Activated T-helper 2 cell treated with anti-CD3 and anti-CD28 coated beads, Interferon-gamma antibody, Interleukin-2, Interleukin-4, amounts not matched to agents 10 μg/mL and 5 μg/mL and 100 μg/mL, durations not matched to agents 14 hours and 24 hours and 36 hours (primary cell): ENCODE results near the gene POU4F3. TPM values are rescaled to one million over a fixed set of nuclear protein-coding genes. Genes with fewer than 3 reads are reported as not detected.

Experiments
- DNase-seq: peaks from one replicate; pipeline ENCODE4 v3.0.0; 2021; ENCODE audit warnings: low spot score
- H3K27ac Mint-ChIP-seq: one replicate; pipeline ENCODE4 v1.8.0; 2021; ENCODE audit warnings: mixed read lengths
- H3K27me3 Mint-ChIP-seq: one replicate; pipeline ENCODE4 v1.8.0; 2021; ENCODE audit warnings: low read depth, mixed read lengths
- H3K36me3 Mint-ChIP-seq: one replicate; pipeline ENCODE4 v1.8.0; 2021; ENCODE audit warnings: low read depth, mixed read lengths
- H3K4me1 Mint-ChIP-seq: one replicate; pipeline ENCODE4 v1.8.0; 2021; ENCODE audit warnings: low read depth, mixed read lengths
- H3K4me3 Mint-ChIP-seq: one replicate; pipeline ENCODE4 v1.8.0; 2021; ENCODE audit warnings: low read depth, mild to moderate bottlenecking, moderate library complexity, mixed read lengths
- H3K9me3 Mint-ChIP-seq: one replicate; pipeline ENCODE4 v1.8.0; 2021; ENCODE audit warnings: mixed read lengths
- intact Hi-C: fragments of 100-400 bp; cut with micrococcal nuclease; formaldehyde crosslinking; loops from one replicate; pipeline ENCODE4 v1.15.1; 2023
- total RNA-seq: library from RNA; stranded (reverse); gene quantifications from 2 replicates; pipeline ENCODE4 v1.2.3, GENCODE V29; 2022

The POU4F3 gene
- total RNA-seq, 1 donor from 2014 or later = 0.14 TPM

- peaks cover 82% of the 10 kb centered on the region for H3K27me3 Mint-ChIP-seq
- H3K36me3 Mint-ChIP-seq = no peaks in the 10 kb centered on the region
- H3K27ac Mint-ChIP-seq = no peak overlapping the region
- no peak for DNase-seq
- peaks cover 4% of the 10 kb centered on the region for H3K4me1 Mint-ChIP-seq
- H3K9me3 Mint-ChIP-seq = no peaks in the 10 kb centered on the region
- intact Hi-C loops = no loop called here
- no peak overlapping the region for H3K4me3 Mint-ChIP-seq
Measured at GRCh38 chr5:146342882-146343865, 4.5 kb downstream of the POU4F3 start.

- Mint-ChIP-seq H3K27ac (no peak overlapping the region), H3K4me1 (peaks cover 4% of the 10 kb centered on the region), H3K36me3 (no peaks in the 10 kb centered on the region), H3K4me3 (no peak overlapping the region), H3K9me3 (no peaks in the 10 kb centered on the region), H3K27me3 (peaks cover 79% of the 10 kb centered on the region)
- intact Hi-C loops = no loop called here
- no peak for DNase-seq
Measured at GRCh38 chr5:146344155-146345118, 5.8 kb downstream of the POU4F3 start.

GRCh38 chr5:146345240-146345577 is 6.6 kb downstream of the POU4F3 start:
- no peaks in the 10 kb centered on the region for H3K36me3 Mint-ChIP-seq
- no peak overlapping the region for H3K27ac Mint-ChIP-seq
- peaks cover 71% of the 10 kb centered on the region for H3K27me3 Mint-ChIP-seq
- DNase-seq = no peak
- intact Hi-C loops = no loop called here
- H3K4me3 Mint-ChIP-seq = peak overlapping the region; percentile 52
- peaks cover 4% of the 10 kb centered on the region for H3K4me1 Mint-ChIP-seq
- no peaks in the 10 kb centered on the region for H3K9me3 Mint-ChIP-seq

- intact Hi-C loops = no loop called here
- DNase-seq = no peak
- H3K36me3 Mint-ChIP-seq = no peaks in the 10 kb centered on the region
- H3K4me1 Mint-ChIP-seq = peaks cover 4% of the 10 kb centered on the region
- no peak overlapping the region for H3K27ac Mint-ChIP-seq
- H3K9me3 Mint-ChIP-seq = no peaks in the 10 kb centered on the region
- H3K4me3 Mint-ChIP-seq = no peak overlapping the region
- H3K27me3 Mint-ChIP-seq = peaks cover 69% of the 10 kb centered on the region
Measured at GRCh38 chr5:146345578-146346366, 7.1 kb downstream of the POU4F3 start.

GRCh38 chr5:146357126-146357525 is 18.5 kb downstream of the POU4F3 start:
- peaks cover 15% of the 10 kb centered on the region for H3K27me3 Mint-ChIP-seq
- H3K36me3 Mint-ChIP-seq = no peaks in the 10 kb centered on the region
- no peak for DNase-seq
- intact Hi-C loops = no loop called here
- H3K4me1 Mint-ChIP-seq = no peaks in the 10 kb centered on the region
- H3K4me3 Mint-ChIP-seq = no peak overlapping the region
- no peaks in the 10 kb centered on the region for H3K9me3 Mint-ChIP-seq
- H3K27ac Mint-ChIP-seq = no peak overlapping the region

GRCh38 chr5:146359836-146360235 is 21.2 kb downstream of the POU4F3 start:
- H3K9me3 Mint-ChIP-seq = no peaks in the 10 kb centered on the region
- H3K4me3 Mint-ChIP-seq = no peak overlapping the region
- peaks cover 18% of the 10 kb centered on the region for H3K27me3 Mint-ChIP-seq
- H3K27ac Mint-ChIP-seq = no peak overlapping the region
- intact Hi-C loops = no loop called here
- no peaks in the 10 kb centered on the region for H3K36me3 Mint-ChIP-seq
- peaks cover 3% of the 10 kb centered on the region for H3K4me1 Mint-ChIP-seq
- DNase-seq = no peak

- no peak overlapping the region for H3K4me3 Mint-ChIP-seq
- peaks cover 3% of the 10 kb centered on the region for H3K4me1 Mint-ChIP-seq
- no peak for DNase-seq
- intact Hi-C loops = no loop called here
- no peaks in the 10 kb centered on the region for H3K36me3 Mint-ChIP-seq
- no peak overlapping the region for H3K27ac Mint-ChIP-seq
- peaks cover 21% of the 10 kb centered on the region for H3K27me3 Mint-ChIP-seq
- H3K9me3 Mint-ChIP-seq = no peaks in the 10 kb centered on the region
Measured at GRCh38 chr5:146363161-146363874, 24.7 kb downstream of the POU4F3 start.

GRCh38 chr5:146365618-146366017 is 27.0 kb downstream of the POU4F3 start:
- peaks cover 3% of the 10 kb centered on the region for H3K4me1 Mint-ChIP-seq
- H3K4me3 Mint-ChIP-seq = no peak overlapping the region
- intact Hi-C loops = no loop called here
- no peaks in the 10 kb centered on the region for H3K36me3 Mint-ChIP-seq
- no peak overlapping the region for H3K27ac Mint-ChIP-seq
- H3K27me3 Mint-ChIP-seq = peaks cover 14% of the 10 kb centered on the region
- no peak for DNase-seq
- H3K9me3 Mint-ChIP-seq = no peaks in the 10 kb centered on the region

- DNase-seq = no peak
- intact Hi-C loops = no loop called here
- no peaks in the 10 kb centered on the region for H3K9me3 Mint-ChIP-seq
- H3K4me3 Mint-ChIP-seq = no peak overlapping the region
- peaks cover 14% of the 10 kb centered on the region for H3K27me3 Mint-ChIP-seq
- no peak overlapping the region for H3K27ac Mint-ChIP-seq
- no peaks in the 10 kb centered on the region for H3K36me3 Mint-ChIP-seq
- H3K4me1 Mint-ChIP-seq = peaks cover 3% of the 10 kb centered on the region
Measured at GRCh38 chr5:146366904-146367303, 28.3 kb downstream of the POU4F3 start.

- Mint-ChIP-seq H3K36me3 (no peaks in the 10 kb centered on the region), H3K4me3 (no peak overlapping the region), H3K4me1 (peaks cover 3% of the 10 kb centered on the region), H3K27me3 (peaks cover 11% of the 10 kb centered on the region), H3K27ac (no peak overlapping the region), H3K9me3 (no peaks in the 10 kb centered on the region)
- intact Hi-C loops = no loop called here
- no peak for DNase-seq
Measured at GRCh38 chr5:146368137-146368536, 29.5 kb downstream of the POU4F3 start.

GRCh38 chr5:146369691-146370090 is 31.1 kb downstream of the POU4F3 start:
- no peaks in the 10 kb centered on the region for H3K36me3 Mint-ChIP-seq
- H3K27me3 Mint-ChIP-seq = peaks cover 9% of the 10 kb centered on the region
- intact Hi-C loops = no loop called here
- no peak overlapping the region for H3K27ac Mint-ChIP-seq
- no peak for DNase-seq
- no peak overlapping the region for H3K4me3 Mint-ChIP-seq
- no peaks in the 10 kb centered on the region for H3K4me1 Mint-ChIP-seq
- no peaks in the 10 kb centered on the region for H3K9me3 Mint-ChIP-seq

GRCh38 chr5:146376821-146377220 is 38.2 kb downstream of the POU4F3 start:
- no peak for DNase-seq
- Mint-ChIP-seq H3K27ac (no peak overlapping the region), H3K4me1 (no peaks in the 10 kb centered on the region)

More at GRCh38 chr5:146376821-146377220, 38.2 kb downstream of the POU4F3 start:
- intact Hi-C loops = no loop called here
- Mint-ChIP-seq H3K27me3 (peaks cover 2% of the 10 kb centered on the region), H3K36me3 (no peaks in the 10 kb centered on the region), H3K4me3 (no peak overlapping the region), H3K9me3 (no peaks in the 10 kb centered on the region)
